Measurements from ENCODE around the gene TOLLIP. TPM values are rescaled to one million over a fixed set of nuclear protein-coding genes. Genes with fewer than 3 reads are reported as not detected.

The TOLLIP gene
- total RNA-seq, 2 donors from 2014 or later, result 29.6 to 41.0 TPM

GRCh38 chr11:1281326-1281973 is 28.0 kb downstream of the TOLLIP start:
- peaks cover 80% of the 10 kb centered on the region for H3K36me3 ChIP-seq
- DNase-seq (ENCODE audit: low spot score), result no peak
- no peak overlapping the region for H3K27ac ChIP-seq

GRCh38 chr11:1280116-1281035 is 29.1 kb downstream of the TOLLIP start:
- no peak for TF ChIP-seq CTCF (IDR thresholded peaks at IDR 0.05)
- H3K9me3 ChIP-seq, result no peaks in the 10 kb centered on the region
- no peak for DNase-seq (ENCODE audit: low spot score)

More at GRCh38 chr11:1281326-1281973, 28.0 kb downstream of the TOLLIP start:
- H3K27me3 ChIP-seq, result no peaks in the 10 kb centered on the region
- H3K9me3 ChIP-seq, result no peaks in the 10 kb centered on the region
- TF ChIP-seq CTCF (IDR thresholded peaks at IDR 0.05), result no peak
- peaks cover 0 to 13% of the 10 kb centered on the region in 2 donors for H3K4me1 ChIP-seq
- no peak overlapping the region for H3K4me3 ChIP-seq

GRCh38 chr11:1279674-1280055 is 29.8 kb downstream of the TOLLIP start:
- peaks cover 71% of the 10 kb centered on the region for H3K36me3 ChIP-seq
- DNase-seq (ENCODE audit: low spot score), result no peak
- no peak for TF ChIP-seq CTCF (IDR thresholded peaks at IDR 0.05)
- no peak overlapping the region for H3K27ac ChIP-seq
- H3K4me3 ChIP-seq, result no peak overlapping the region
- H3K27me3 ChIP-seq, result no peaks in the 10 kb centered on the region
- peaks cover 0 to 25% of the 10 kb centered on the region in 2 donors for H3K4me1 ChIP-seq
- H3K9me3 ChIP-seq, result no peaks in the 10 kb centered on the region

More at GRCh38 chr11:1280116-1281035, 29.1 kb downstream of the TOLLIP start:
- Histone ChIP-seq H3K27me3 (no peaks in the 10 kb centered on the region), H3K36me3 (peaks cover 73% of the 10 kb centered on the region), H3K4me3 (no peak overlapping the region), H3K27ac (no peak overlapping the region), H3K4me1 (peaks cover 0 to 24% of the 10 kb centered on the region in 2 donors)

- H3K36me3 ChIP-seq, result peaks cover 67% of the 10 kb centered on the region
- no peak for DNase-seq (ENCODE audit: low spot score)
Observed at GRCh38 chr11:1278766-1279673, 30.4 kb downstream of the TOLLIP start.

More at GRCh38 chr11:1278766-1279673, 30.4 kb downstream of the TOLLIP start:
- Histone ChIP-seq H3K4me1 (peaks cover 0 to 25% of the 10 kb centered on the region in 2 donors), H3K27ac (no peak overlapping the region), H3K9me3 (no peaks in the 10 kb centered on the region), H3K4me3 (no peak overlapping the region), H3K27me3 (no peaks in the 10 kb centered on the region)
- TF ChIP-seq CTCF (IDR thresholded peaks at IDR 0.05), result no peak
